ENCODE data around the gene NEU4. TPM values are rescaled to one million over a fixed set of nuclear protein-coding genes. Genes with fewer than 3 reads are reported as not detected.
A peak's percentile ranks its signal among the peaks of the same experiment; 100 is the strongest.

NEU4 gene
- total and polyA plus RNA-seq, 9 of the 15 experiments (the other 6 are each of a cell fraction or from before 2014, with no cell fraction given) = 0.01 to 0.40 TPM; not detected in 7

- Histone ChIP-seq H3K4me1 (replicated peaks in 1 of 2; ENCODE audit: control insufficient read depth in 2 of 2, insufficient read depth in 2 of 2, low read length in 2 of 2) (peaks cover 0 to 46% of the 10 kb centered on the region in 2 experiments; a peak in 2 of 5 replicates), H3K4me2 (ENCODE audit: insufficient read depth, low read length) (no peak overlapping the region), H3K4me3 (no peak overlapping the region), H3K9ac (ENCODE audit: insufficient read depth in 1 of 2, low read depth in 2 of 2, low read length in 2 of 2) (peak overlapping the region in 1 of 2 experiments; percentile 26; a peak in 1 of 4 replicates), H3K79me2 (ENCODE audit: control insufficient read depth, insufficient read depth, low read length) (no peaks in the 10 kb centered on the region), H2AFZ (ENCODE audit: low read depth, low read length) (no peak overlapping the region), H3K36me3 (ENCODE audit: control insufficient read depth, insufficient read depth, low read length) (no peaks in the 10 kb centered on the region), H3K27ac (ENCODE audit: extremely low read depth, low read depth, low read length) (no peak overlapping the region), H3K27me3 (ENCODE audit: control insufficient read depth in 2 of 2, insufficient read depth in 2 of 2, low read length in 2 of 2) (no peaks in the 10 kb centered on the region), H4K20me1 (replicated peaks; ENCODE audit: control insufficient read depth, insufficient read depth, low read length) (no peaks in the 10 kb centered on the region), H3K9me3 (replicated peaks; ENCODE audit: control insufficient read depth, insufficient read depth, low read depth, low read length) (no peaks in the 10 kb centered on the region; the same call in 1 of the 2 replicates), H3K9me1 (ENCODE audit: control insufficient read depth, insufficient read depth, low read length) (no peaks in the 10 kb centered on the region)
- DNase-seq (ENCODE audit: extremely low read depth in 1 of 4, low spot score in 3 of 4) (peak in 1 of 4 experiments; percentile 3), ATAC-seq (no peak), FAIRE-seq (no peak)
- POLR2A ChIA-PET = interaction anchor here (0.6 to 1.4 kb wide), 3 partner anchors 8 to 1382 kb away, joined by 3 to 4 read pairs (median 3); no protein-coding TSS in a partner anchor
- CTCF ChIA-PET (ENCODE audit: low intra/inter-chr PET ratio) = no interaction called here
- in situ Hi-C loops (cut with MboI) (no loop called here), intact Hi-C loops (cut with micrococcal nuclease) (no loop called here)
- 64% methylated on average over 25 of the region's 31 CpGs for WGBS (ENCODE audit: insufficient coverage, low coverage, missing lambda C conversion rate)
- no peak for TF ChIP-seq ETS2 (tag; IDR thresholded peaks at IDR 0.05; ENCODE audit: borderline replicate concordance, poor library complexity, severe bottlenecking)
- no peak for TF ChIP-seq ZFP36 (IDR thresholded peaks at IDR 0.05; ENCODE audit: low read depth, low read length, partially characterized antibody)
- TF ChIP-seq MAZ (CRISPR knock-in tag; conservative IDR thresholded peaks at IDR 0.05 in 1 of 2, IDR thresholded peaks at IDR 0.05 in 1 of 2) = no peak
- no peak for TF ChIP-seq ZNF224 (CRISPR knock-in tag; IDR thresholded peaks at IDR 0.05)
- TF ChIP-seq ZNF57 (CRISPR knock-in tag; IDR thresholded peaks at IDR 0.05) = no peak
- TF ChIP-seq ZNF165 (CRISPR knock-in tag; IDR thresholded peaks at IDR 0.05; ENCODE audit: borderline replicate concordance) = no peak
- TF ChIP-seq ZNF507 (tag; conservative IDR thresholded peaks at IDR 0.05) = no peak
- TF ChIP-seq PHF21A (IDR thresholded peaks at IDR 0.05; ENCODE audit: borderline replicate concordance, low read depth) = no peak
- no peak for TF ChIP-seq DNMT1 (IDR thresholded peaks at IDR 0.05)
- TF ChIP-seq, protein P1, sequence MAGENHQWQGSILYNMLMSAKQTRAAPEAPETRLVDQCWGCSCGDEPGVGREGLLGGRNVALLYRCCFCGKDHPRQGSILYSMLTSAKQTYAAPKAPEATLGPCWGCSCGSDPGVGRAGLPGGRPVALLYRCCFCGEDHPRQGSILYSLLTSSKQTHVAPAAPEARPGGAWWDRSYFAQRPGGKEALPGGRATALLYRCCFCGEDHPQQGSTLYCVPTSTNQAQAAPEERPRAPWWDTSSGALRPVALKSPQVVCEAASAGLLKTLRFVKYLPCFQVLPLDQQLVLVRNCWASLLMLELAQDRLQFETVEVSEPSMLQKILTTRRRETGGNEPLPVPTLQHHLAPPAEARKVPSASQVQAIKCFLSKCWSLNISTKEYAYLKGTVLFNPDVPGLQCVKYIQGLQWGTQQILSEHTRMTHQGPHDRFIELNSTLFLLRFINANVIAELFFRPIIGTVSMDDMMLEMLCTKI (IDR thresholded peaks at IDR 0.05; ENCODE audit: partially characterized antibody) = no peak
- no TSS peak for BruUV-seq (replicated peaks)
Observed at GRCh38 chr2:241795021-241795999, 13.7 kb upstream of the NEU4 start.

All from K562 (cell line).